Measurements from ENCODE around the gene HOXD11.

HOXD11 gene

GRCh38 chr2:176075481-176075880, 31.6 kb upstream of the HOXD11 start:
- no peak overlapping the region for H3K27ac ChIP-seq (ENCODE audit: low read depth, low read length, poor library complexity, severe bottlenecking)
- H3K4me1 ChIP-seq (ENCODE audit: insufficient read depth, low read length, severe bottlenecking): no peaks in the 10 kb centered on the region
- H3K9me3 ChIP-seq (ENCODE audit: low read length): no peaks in the 10 kb centered on the region
- no peaks in the 10 kb centered on the region for H3F3A ChIP-seq (ENCODE audit: insufficient read depth, low read length)
- no peaks in the 10 kb centered on the region for H3K36me3 ChIP-seq (ENCODE audit: insufficient read depth, low read length)
- H3K4me2 ChIP-seq (ENCODE audit: low read length): no peak overlapping the region
- H3K9me2 ChIP-seq (ENCODE audit: low read depth, low read length): no peaks in the 10 kb centered on the region
- no peaks in the 10 kb centered on the region for H3K27me3 ChIP-seq (ENCODE audit: insufficient read depth, low read length)
- H3K79me2 ChIP-seq (ENCODE audit: insufficient read depth, low read length): no peaks in the 10 kb centered on the region
- no peak overlapping the region for H3K4me3 ChIP-seq (ENCODE audit: low read depth, low read length, poor library complexity, severe bottlenecking)
- H3K9ac ChIP-seq (ENCODE audit: low read length): no peak overlapping the region
- H2AFZ ChIP-seq (ENCODE audit: low read length): no peak overlapping the region
- H4K20me1 ChIP-seq (ENCODE audit: insufficient read depth, low read length): no peaks in the 10 kb centered on the region
- no peak for TF ChIP-seq CTCF (IDR thresholded peaks at IDR 0.05; ENCODE audit: low read length)
- TF ChIP-seq EZH2 (IDR thresholded peaks at IDR 0.05; ENCODE audit: borderline replicate concordance, low read length): no peak

- no peaks in the 10 kb centered on the region for H3K4me1 ChIP-seq (ENCODE audit: insufficient read depth, low read length, severe bottlenecking)
- TF ChIP-seq EZH2 (IDR thresholded peaks at IDR 0.05; ENCODE audit: borderline replicate concordance, low read length) (no peak), CTCF (IDR thresholded peaks at IDR 0.05; ENCODE audit: low read length) (no peak)
- no peaks in the 10 kb centered on the region for H3K9me2 ChIP-seq (ENCODE audit: low read depth, low read length)
Observed at GRCh38 chr2:176076063-176076462, 31.0 kb upstream of the HOXD11 start.

GRCh38 chr2:176076796-176077195, 30.3 kb upstream of the HOXD11 start:
- TF ChIP-seq EZH2 (IDR thresholded peaks at IDR 0.05; ENCODE audit: borderline replicate concordance, low read length) (no peak), CTCF (IDR thresholded peaks at IDR 0.05; ENCODE audit: low read length) (no peak)
- Histone ChIP-seq H3K27ac (ENCODE audit: low read depth, low read length, poor library complexity, severe bottlenecking) (no peak overlapping the region), H2AFZ (ENCODE audit: low read length) (no peak overlapping the region), H3K4me1 (ENCODE audit: insufficient read depth, low read length, severe bottlenecking) (no peaks in the 10 kb centered on the region), H4K20me1 (ENCODE audit: insufficient read depth, low read length) (no peaks in the 10 kb centered on the region), H3K9ac (ENCODE audit: low read length) (no peak overlapping the region), H3F3A (ENCODE audit: insufficient read depth, low read length) (no peaks in the 10 kb centered on the region), H3K4me2 (ENCODE audit: low read length) (no peak overlapping the region), H3K79me2 (ENCODE audit: insufficient read depth, low read length) (no peaks in the 10 kb centered on the region), H3K9me3 (ENCODE audit: low read length) (no peaks in the 10 kb centered on the region), H3K27me3 (ENCODE audit: insufficient read depth, low read length) (no peaks in the 10 kb centered on the region), H3K4me3 (ENCODE audit: low read depth, low read length, poor library complexity, severe bottlenecking) (no peak overlapping the region), H3K36me3 (ENCODE audit: insufficient read depth, low read length) (no peaks in the 10 kb centered on the region), H3K9me2 (ENCODE audit: low read depth, low read length) (no peaks in the 10 kb centered on the region)

More at GRCh38 chr2:176076063-176076462, 31.0 kb upstream of the HOXD11 start:
- Histone ChIP-seq H3F3A (ENCODE audit: insufficient read depth, low read length) (no peaks in the 10 kb centered on the region), H3K9me3 (ENCODE audit: low read length) (no peaks in the 10 kb centered on the region), H3K79me2 (ENCODE audit: insufficient read depth, low read length) (no peaks in the 10 kb centered on the region), H3K27ac (ENCODE audit: low read depth, low read length, poor library complexity, severe bottlenecking) (no peak overlapping the region), H3K9ac (ENCODE audit: low read length) (no peak overlapping the region), H2AFZ (ENCODE audit: low read length) (no peak overlapping the region), H3K36me3 (ENCODE audit: insufficient read depth, low read length) (no peaks in the 10 kb centered on the region), H3K27me3 (ENCODE audit: insufficient read depth, low read length) (no peaks in the 10 kb centered on the region), H4K20me1 (ENCODE audit: insufficient read depth, low read length) (no peaks in the 10 kb centered on the region), H3K4me3 (ENCODE audit: low read depth, low read length, poor library complexity, severe bottlenecking) (no peak overlapping the region), H3K4me2 (ENCODE audit: low read length) (no peak overlapping the region)
